Fibroblast of lung (primary cell): ENCODE measurements around the gene PRKAG2. TPM values are rescaled to one million over a fixed set of nuclear protein-coding genes. Genes with fewer than 3 reads are reported as not detected.
A peak's percentile ranks its signal among the peaks of the same experiment; 100 is the strongest.

Experiments
- DNase-seq, 2 donors: peaks; one replicate each; pipeline versions ENCODE4 v3.0.0 to v3.0.0-alpha.2; 2010; ENCODE audit warnings: low read depth in 2 of 2
- H2AFZ ChIP-seq: 2 replicates; pipeline ENCODE4 v1.5.1; 2012; ENCODE audit warnings: low read length, control low read depth, inconsistent platforms
- H3K27ac ChIP-seq: 2 replicates; pipeline ENCODE4 v1.5.1; 2011; ENCODE audit warnings: low read length, control low read depth; ENCODE audit not compliant: insufficient read depth
- H3K27me3 ChIP-seq: 2 replicates; pipeline ENCODE4 v1.5.1; 2011; ENCODE audit warnings: mild to moderate bottlenecking, low read length; ENCODE audit not compliant: control insufficient read depth, insufficient read depth
- H3K36me3 ChIP-seq: 2 replicates; pipeline ENCODE4 v1.5.1; 2011; ENCODE audit warnings: low read length; ENCODE audit not compliant: control insufficient read depth, insufficient read depth
- H3K4me1 ChIP-seq: 2 replicates; pipeline ENCODE4 v1.5.1; 2011; ENCODE audit warnings: low read length; ENCODE audit not compliant: control insufficient read depth, insufficient read depth; ENCODE audit errors: extremely low read depth
- H3K4me2 ChIP-seq: 2 replicates; pipeline ENCODE4 v1.5.1; 2011; ENCODE audit warnings: low read length, control low read depth; ENCODE audit not compliant: insufficient read depth; ENCODE audit errors: extremely low read depth
- H3K4me3 ChIP-seq, 4 experiments: fragments of 200-600 bp in 1 of 4; sonication (generic) in 1 of 4; replicated peaks in 1 of 4; 2 replicates each; pipeline ENCODE4 v1.5.1; 2011 to 2016; ENCODE audit warnings: low read length in 4 of 4, low read depth in 3 of 4, mild to moderate bottlenecking in 3 of 4, control low read depth in 2 of 4, inconsistent platforms in 1 of 4, mixed read lengths in 1 of 4; ENCODE audit not compliant: insufficient read depth in 1 of 4; ENCODE audit errors: control extremely low read depth in 1 of 4
- H3K79me2 ChIP-seq: 2 replicates; pipeline ENCODE4 v1.5.1; 2012; ENCODE audit warnings: mild to moderate bottlenecking, low read length, inconsistent platforms; ENCODE audit not compliant: control insufficient read depth, insufficient read depth
- H3K9ac ChIP-seq: 2 replicates; pipeline ENCODE4 v1.5.1; 2011; ENCODE audit warnings: mild to moderate bottlenecking, low read length, control low read depth; ENCODE audit not compliant: insufficient read depth
- H3K9me3 ChIP-seq: 2 replicates; pipeline ENCODE4 v1.5.1; 2012; ENCODE audit warnings: low read depth, low read length; ENCODE audit not compliant: control insufficient read depth, insufficient read depth
- H4K20me1 ChIP-seq: 2 replicates; pipeline ENCODE4 v1.5.1; 2011; ENCODE audit warnings: low read length; ENCODE audit not compliant: control insufficient read depth, insufficient read depth; ENCODE audit errors: extremely low read depth
- CTCF ChIP-seq, 2 donors: IDR thresholded peaks in 1 of 2; conservative IDR thresholded peaks in 1 of 2; 1 replicate in 1 of 2; 2 replicates in 1 of 2; pipeline ENCODE4 v1.5.1; 2011 to 2012; ENCODE audit warnings: low read length in 2 of 2, control low read depth in 1 of 2, inconsistent platforms in 1 of 2, low read depth in 1 of 2, mild to moderate bottlenecking in 1 of 2
- EZH2 ChIP-seq: IDR thresholded peaks from 2 replicates; pipeline ENCODE4 v1.5.1; 2012; ENCODE audit warnings: low read length, control low read depth, mild to moderate bottlenecking; ENCODE audit errors: missing control alignments
- polyA plus RNA-seq, 2 donors: library from polyadenylated mRNA; depleted of rRNA in 1 of 2; stranded (reverse) in 1 of 2; unstranded in 1 of 2; fragments of >200 nt; gene quantifications; 2 replicates each; pipeline ENCODE4 v1.2.1, GENCODE V29; 2011 to 2012; ENCODE audit warnings: missing spikeins in 1 of 2
- total RNA-seq: library from RNA; depleted of rRNA; stranded (reverse); fragments of >200 nt; gene quantifications from 2 replicates; pipeline ENCODE4 v1.2.1, GENCODE V29; 2014

The PRKAG2 gene
- total and polyA plus RNA-seq, 2 donors (not counting 1 experiment from before 2014, with no cell fraction given) = 11.9 to 56.7 TPM

DNA sequence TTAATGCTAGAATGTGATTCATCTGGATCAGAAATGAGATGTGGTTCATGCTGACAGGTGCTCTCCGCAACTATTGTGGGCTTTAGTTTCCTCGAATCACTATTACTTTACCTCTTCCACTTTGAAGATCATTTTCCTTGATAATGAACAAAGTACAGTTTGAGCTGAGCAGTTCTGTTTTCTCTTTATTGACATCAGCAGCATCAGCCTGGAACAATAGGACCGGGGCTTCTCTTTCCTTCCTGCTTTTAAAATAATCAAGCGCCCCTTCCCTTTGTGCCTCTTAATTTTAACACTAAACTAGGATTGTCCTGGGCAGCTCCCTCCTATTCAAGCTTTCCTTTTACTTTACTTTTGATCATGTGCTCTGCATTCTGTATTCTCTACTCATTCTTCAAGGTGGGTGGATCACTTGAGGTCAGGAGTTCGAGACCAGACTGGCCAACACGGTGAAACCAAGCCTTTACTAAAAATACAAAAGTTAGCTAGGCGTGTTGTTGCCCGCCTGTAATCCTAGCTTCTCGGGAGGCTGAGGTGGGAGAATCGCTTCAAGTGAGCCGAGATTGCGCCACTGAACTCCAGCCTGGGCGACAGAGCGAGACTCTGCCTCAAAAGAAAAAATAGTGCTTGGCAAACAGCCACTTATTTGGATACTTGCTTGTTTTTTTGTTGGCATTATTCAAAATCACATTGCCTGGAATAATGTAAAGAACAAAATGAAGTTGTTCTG lies 290.2 kb downstream of the PRKAG2 start:
- Histone ChIP-seq H3K27me3 (no peaks in the 10 kb centered on the region), H4K20me1 (no peaks in the 10 kb centered on the region), H3K79me2 (no peaks in the 10 kb centered on the region), H3K9me3 (no peaks in the 10 kb centered on the region), H3K27ac (no peak overlapping the region), H3K4me3 (no peak overlapping the region), H3K4me1 (no peaks in the 10 kb centered on the region), H3K36me3 (peaks cover 2% of the 10 kb centered on the region), H3K9ac (no peak overlapping the region), H2AFZ (no peak overlapping the region), H3K4me2 (no peak overlapping the region)
- no peak for DNase-seq
- no peak for TF ChIP-seq CTCF (conservative IDR thresholded peaks at IDR 0.05 in 1 of 2, IDR thresholded peaks at IDR 0.05 in 1 of 2; ENCODE audit: low read depth in 1 of 2, low read length in 2 of 2)
- no peak for TF ChIP-seq EZH2

GRCh38 chr7:151585744-151586393 lies 291.0 kb downstream of the PRKAG2 start:
- no peaks in the 10 kb centered on the region for H4K20me1 ChIP-seq
- peak in 1 of 2 donors; percentile 87 for DNase-seq
- no peak overlapping the region for H3K27ac ChIP-seq
- TF ChIP-seq CTCF (conservative IDR thresholded peaks at IDR 0.05 in 1 of 2, IDR thresholded peaks at IDR 0.05 in 1 of 2; ENCODE audit: low read depth in 1 of 2, low read length in 2 of 2) = no peak
- no peak for TF ChIP-seq EZH2
- no peak overlapping the region for H3K9ac ChIP-seq
- H3K9me3 ChIP-seq = no peaks in the 10 kb centered on the region
- no peak overlapping the region for H3K4me3 ChIP-seq
- H3K4me2 ChIP-seq = no peak overlapping the region
- H2AFZ ChIP-seq = no peak overlapping the region
- H3K4me1 ChIP-seq = no peaks in the 10 kb centered on the region
- no peaks in the 10 kb centered on the region for H3K79me2 ChIP-seq
- H3K27me3 ChIP-seq = no peaks in the 10 kb centered on the region
- peaks cover 2% of the 10 kb centered on the region for H3K36me3 ChIP-seq

- no peaks in the 10 kb centered on the region for H3K9me3 ChIP-seq
- TF ChIP-seq CTCF (conservative IDR thresholded peaks at IDR 0.05 in 1 of 2, IDR thresholded peaks at IDR 0.05 in 1 of 2; ENCODE audit: low read depth in 1 of 2, low read length in 2 of 2) (no peak), EZH2 (no peak)
- no peak overlapping the region for H2AFZ ChIP-seq
- no peaks in the 10 kb centered on the region for H3K79me2 ChIP-seq
- no peaks in the 10 kb centered on the region for H3K36me3 ChIP-seq
- no peaks in the 10 kb centered on the region for H3K27me3 ChIP-seq
- no peak overlapping the region for H3K4me3 ChIP-seq
- no peak overlapping the region for H3K4me2 ChIP-seq
- DNase-seq = no peak
- no peak overlapping the region for H3K27ac ChIP-seq
- H3K9ac ChIP-seq = no peak overlapping the region
- H4K20me1 ChIP-seq = no peaks in the 10 kb centered on the region
- no peaks in the 10 kb centered on the region for H3K4me1 ChIP-seq
Observed at GRCh38 chr7:151581741-151582140, 295.2 kb downstream of the PRKAG2 start.
